Umbilical cord (tissue), 2 donors: ENCODE data around the gene ZDHHC18. TPM values are rescaled to one million over a fixed set of nuclear protein-coding genes. Genes with fewer than 3 reads are reported as not detected.
A peak's percentile ranks its signal among the peaks of the same experiment; 100 is the strongest.
"Not testable (repeated sequence)": the region's sequence is repeated elsewhere in the genome, so short reads cannot be mapped to it uniquely, and the experiment has no call there.

Experiments
- DNase-seq: peaks from one replicate; pipeline ENCODE4 v3.0.0-alpha.2; 2015; ENCODE audit warnings: low spot score
- total RNA-seq: library from RNA; depleted of rRNA; stranded (reverse); fragments of >200 nt; gene quantifications from one replicate; pipeline ENCODE4 v1.2.3, GENCODE V29; 2014; ENCODE audit warnings: low replicate concordance; ENCODE audit not compliant: insufficient read depth

Gene ZDHHC18
- total RNA-seq, 1 donor from 2014 or later, result 16.4 TPM

GRCh38 chr1:26832249-26832960 lies 5.9 kb downstream of the ZDHHC18 start:
- DNase-seq, result no peak

- peak; percentile 47 for DNase-seq
These were observed 7.2 kb downstream of the ZDHHC18 start for GRCh38 chr1:26833432-26834405.

- DNase-seq, result not testable (repeated sequence)
These were observed 11.2 kb downstream of the ZDHHC18 start for GRCh38 chr1:26837665-26838064.

GRCh38 chr1:26838474-26839338 lies 12.2 kb downstream of the ZDHHC18 start:
- no peak for DNase-seq

DNA sequence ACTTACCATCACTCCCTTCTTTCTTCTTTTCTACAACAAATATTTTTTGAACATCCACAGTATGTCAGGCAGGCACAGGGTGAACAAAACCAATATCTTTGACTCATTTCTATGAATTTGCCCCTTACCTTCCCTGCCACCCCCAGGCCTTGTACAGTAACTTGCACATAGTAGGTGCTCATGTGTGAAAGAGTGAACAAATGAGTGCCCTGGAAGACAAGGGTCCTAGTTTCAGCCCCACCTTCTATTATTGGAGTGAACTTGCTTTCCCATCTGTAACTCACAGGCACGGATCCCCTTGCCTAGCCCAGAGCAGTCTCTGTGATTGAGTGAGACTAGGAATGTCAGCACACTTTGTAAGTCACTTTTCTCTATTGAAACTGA lies 12.8 kb downstream of the ZDHHC18 start:
- DNase-seq, result no peak

- no peak for DNase-seq
These were observed 13.3 kb downstream of the ZDHHC18 start for GRCh38 chr1:26839779-26840178.

DNA sequence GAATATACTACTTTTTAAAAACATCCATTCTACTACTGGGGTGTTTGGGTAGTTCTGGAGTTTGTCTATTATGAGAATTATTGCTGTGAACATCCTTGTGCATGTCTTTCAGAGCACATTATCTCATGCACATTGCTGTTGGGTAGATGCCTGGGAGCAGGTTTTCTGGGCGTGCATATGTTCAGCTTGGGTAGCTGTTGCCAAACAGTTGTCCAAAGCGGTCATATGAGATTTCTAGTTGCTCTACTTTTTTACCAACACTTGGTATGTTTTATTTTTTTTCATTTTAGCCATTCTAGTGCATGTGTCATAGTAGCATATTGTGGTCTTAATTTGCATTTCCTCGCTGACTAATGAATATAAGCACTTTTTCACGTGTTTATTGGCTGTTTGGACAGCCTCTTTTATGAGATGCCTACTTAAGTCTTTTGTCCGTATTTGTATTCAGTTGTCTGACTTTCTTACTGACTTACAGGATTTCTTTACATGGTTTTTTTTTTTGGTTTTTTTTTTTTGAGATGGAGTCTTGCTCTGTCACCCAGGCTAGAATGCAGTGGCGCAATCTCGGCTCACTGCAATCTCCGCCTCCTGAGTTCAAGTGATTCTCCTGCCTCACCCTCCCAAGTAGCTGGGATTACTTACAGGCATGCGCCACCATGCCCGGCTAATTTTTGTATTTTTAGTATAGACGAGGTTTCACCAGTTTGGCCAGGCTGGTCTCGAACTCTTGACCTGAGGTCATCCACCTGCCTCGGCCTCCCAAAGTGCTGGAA lies 18.1 kb downstream of the ZDHHC18 start:
- no peak for DNase-seq

DNA sequence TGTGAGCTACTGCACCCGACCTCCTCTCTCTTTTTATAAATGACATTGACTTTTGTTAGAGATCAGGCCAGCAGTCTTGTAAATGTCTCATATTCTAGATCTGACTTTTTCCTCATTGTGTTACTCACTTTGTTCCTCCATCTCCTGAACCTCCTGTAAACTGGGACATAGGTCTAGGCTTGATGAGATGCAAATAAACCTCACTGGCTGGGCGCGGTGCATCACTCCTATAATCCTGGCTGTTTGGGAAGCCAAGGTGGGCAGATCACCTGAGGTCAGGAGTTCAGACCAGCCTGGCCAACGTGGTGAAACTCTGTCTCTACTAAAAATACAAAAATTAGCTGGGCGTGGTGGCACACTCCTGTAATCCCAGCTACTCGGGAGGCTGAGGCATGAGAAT lies 21.3 kb downstream of the ZDHHC18 start:
- DNase-seq, result not testable (repeated sequence)

DNA sequence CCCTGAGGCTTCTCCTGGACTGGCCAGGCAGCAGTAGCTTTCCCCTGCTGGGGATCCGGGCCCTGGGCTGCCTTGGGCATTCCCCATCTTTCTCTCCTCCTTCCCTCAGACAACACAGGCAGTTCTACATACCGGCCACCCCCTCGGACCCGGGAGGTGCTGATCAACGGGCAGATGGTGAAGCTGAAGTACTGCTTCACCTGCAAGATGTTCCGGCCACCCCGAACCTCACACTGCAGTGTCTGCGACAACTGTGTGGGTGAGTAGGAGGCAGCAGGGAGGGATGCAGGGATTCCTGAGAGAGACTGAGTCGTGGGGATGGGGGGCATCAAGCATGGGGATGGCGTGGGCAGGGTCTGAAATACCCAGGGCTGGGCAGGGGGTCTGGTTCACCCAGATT lies 22.0 kb downstream of the ZDHHC18 start:
- no peak for DNase-seq

GRCh38 chr1:26848941-26849774 lies 22.7 kb downstream of the ZDHHC18 start:
- no peak for DNase-seq

DNA sequence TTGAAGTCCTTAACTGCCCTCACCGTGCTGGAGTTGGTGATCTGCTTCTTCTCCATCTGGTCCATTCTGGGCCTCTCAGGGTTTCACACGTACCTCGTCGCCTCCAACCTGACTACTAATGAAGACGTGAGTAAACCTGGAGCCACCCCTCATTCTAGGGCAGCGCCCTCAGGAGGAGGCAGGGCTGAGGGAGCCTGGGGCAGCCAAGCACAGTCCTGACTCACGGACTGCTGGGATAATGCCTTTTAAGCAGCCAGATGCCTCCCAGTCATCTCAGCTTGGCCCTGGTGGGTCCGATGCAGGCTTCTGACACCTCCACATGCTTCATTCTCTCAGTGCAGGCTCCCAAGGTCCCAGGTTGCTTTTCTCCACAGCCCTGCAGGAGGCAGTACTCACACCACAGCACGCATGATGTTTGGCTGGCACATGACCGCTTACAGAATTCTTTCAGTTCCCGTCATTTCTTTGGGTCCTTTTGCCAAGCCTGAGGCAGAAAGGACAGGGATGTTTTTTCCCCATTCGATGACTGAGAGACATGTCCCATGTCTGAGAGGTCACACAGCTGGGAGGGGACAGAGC lies 24.7 kb downstream of the ZDHHC18 start:
- DNase-seq, result no peak

- DNase-seq, result no peak
These were observed 26.2 kb downstream of the ZDHHC18 start for GRCh38 chr1:26852701-26853100.

DNA sequence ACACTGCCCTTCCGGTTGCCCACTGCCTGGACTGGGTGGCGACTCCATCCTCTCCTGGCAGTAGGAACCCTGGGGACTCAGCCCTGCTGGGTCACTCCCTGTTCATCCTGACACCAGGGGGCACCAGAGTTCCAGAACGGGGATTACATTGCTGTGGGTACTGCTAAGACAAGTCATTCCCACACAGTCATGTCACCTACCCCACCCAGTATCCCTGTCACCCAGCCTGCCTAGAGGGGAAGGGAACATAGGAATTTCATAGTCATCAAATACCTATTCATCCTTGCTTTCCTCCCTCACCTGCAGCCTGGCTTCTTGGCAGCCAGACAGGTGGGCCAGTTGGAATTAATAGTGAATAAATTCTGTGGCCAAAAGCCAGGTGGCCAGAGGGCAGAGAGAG lies 26.7 kb downstream of the ZDHHC18 start:
- DNase-seq, result peak; percentile 57

DNA sequence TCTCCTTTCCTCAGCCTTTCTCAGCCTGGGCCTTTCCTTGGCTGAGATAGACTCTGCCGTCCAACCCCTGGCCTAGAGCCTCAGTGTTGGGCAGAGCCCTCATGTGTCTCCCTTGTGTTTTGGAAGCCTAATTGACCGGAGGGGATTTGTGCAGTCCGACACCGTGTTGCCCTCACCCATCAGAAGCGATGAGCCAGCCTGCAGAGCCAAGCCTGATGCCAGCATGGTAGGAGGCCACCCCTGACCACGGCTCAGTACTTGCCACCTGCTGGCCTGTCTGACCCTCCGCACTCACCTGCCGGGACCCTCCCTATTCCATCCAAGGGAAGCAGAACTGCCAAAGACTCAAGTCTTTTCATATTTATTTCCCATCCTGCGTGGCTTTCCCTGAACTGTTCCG lies 27.1 kb downstream of the ZDHHC18 start:
- no peak for DNase-seq

GRCh38 chr1:26854906-26855305 lies 28.4 kb downstream of the ZDHHC18 start:
- DNase-seq, result no peak

- DNase-seq, result no peak
These were observed 29.1 kb downstream of the ZDHHC18 start for GRCh38 chr1:26855636-26856035.

DNA sequence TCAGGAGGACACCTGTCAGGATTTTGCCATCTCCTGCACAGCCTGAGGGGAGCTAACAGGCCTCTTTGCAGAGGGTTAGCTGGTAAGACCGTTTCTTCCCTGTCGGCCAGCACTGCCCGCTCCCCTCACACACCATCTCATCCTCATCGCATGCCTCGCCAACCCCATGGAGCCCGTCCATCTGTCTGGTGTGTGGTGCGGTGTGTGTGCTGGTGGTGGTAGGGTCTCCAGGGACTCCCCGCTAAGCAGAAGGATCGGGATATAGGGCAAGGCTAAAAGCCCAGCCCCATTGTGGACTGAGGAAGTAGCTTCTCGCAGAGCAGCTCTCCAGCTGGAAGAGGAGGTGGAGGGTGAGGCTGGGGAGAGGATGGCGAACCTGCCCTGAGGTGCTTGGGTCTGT lies 29.7 kb downstream of the ZDHHC18 start:
- DNase-seq, result no peak

DNA sequence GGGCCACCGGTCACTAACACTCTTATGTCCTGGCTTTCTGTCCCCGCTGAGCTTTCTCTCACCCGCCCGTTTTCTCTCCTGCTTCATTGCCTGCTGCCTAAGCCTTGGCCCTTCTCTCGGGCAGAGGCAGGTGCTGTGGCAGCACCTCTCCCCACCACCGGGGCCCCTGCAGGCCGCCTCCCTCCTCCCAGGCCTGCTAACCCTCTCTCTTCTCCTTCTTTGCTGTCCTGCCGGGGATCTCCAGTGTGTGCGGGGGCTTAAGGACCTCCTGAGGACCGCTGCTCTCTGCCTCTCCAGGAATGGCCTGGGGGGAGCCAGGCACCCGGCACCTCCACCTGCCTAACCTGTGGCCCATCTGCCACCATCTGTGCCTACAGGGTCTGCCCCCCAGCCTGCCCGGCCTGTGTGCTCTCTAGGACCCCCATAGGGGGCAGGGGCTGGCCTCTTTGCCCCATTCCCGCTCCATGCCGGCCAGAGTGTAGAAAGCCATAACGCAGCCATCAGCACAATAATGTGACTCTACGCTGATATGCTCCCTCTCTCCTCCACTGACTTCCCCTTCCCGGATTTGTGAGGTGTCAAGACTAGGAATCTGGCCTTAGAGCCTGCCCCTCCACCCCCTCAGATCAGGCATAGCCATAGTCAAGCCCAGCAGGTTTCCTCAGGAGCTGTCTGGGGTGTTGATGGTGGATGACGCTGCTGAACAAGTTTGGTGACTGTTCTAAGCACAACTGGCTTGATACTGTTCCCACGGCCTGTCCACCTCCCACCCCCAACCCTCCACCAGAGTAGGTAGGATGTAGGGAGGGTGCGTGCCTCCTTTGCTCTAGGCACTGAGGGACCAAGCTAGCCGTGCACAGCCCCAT lies 30.3 kb downstream of the ZDHHC18 start:
- DNase-seq, result peak; percentile 36
